Astrocyte (in vitro differentiated cells and primary cell): ENCODE results near the gene LHX2. TPM values are rescaled to one million over a fixed set of nuclear protein-coding genes. Genes with fewer than 3 reads are reported as not detected.
A peak's percentile ranks its signal among the peaks of the same experiment; 100 is the strongest.

Experiments
- DNase-seq: peaks from one replicate; pipeline ENCODE4 v3.0.0-alpha.2; 2010; ENCODE audit warnings: low read depth
- FAIRE-seq: peaks from 2 replicates; lab custom pipeline; 2011; peaks lifted over from hg19 to GRCh38; lab: Jason Lieb, UNC
- H2AFZ ChIP-seq: 2 replicates; pipeline ENCODE4 v1.6.0; 2012; ENCODE audit warnings: low read depth, low read length, inconsistent platforms
- H3K27ac ChIP-seq: 2 replicates; pipeline ENCODE4 v1.5.1; 2011; ENCODE audit warnings: low read depth, low read length, inconsistent platforms
- H3K27me3 ChIP-seq: 2 replicates; pipeline ENCODE4 v1.6.0; 2011; ENCODE audit warnings: low read length, inconsistent platforms; ENCODE audit not compliant: insufficient read depth
- H3K36me3 ChIP-seq: 2 replicates; pipeline ENCODE4 v1.5.1; 2011; ENCODE audit warnings: low read length, inconsistent platforms; ENCODE audit not compliant: insufficient read depth
- H3K4me1 ChIP-seq: 2 replicates; pipeline ENCODE4 v1.5.1; 2011; ENCODE audit warnings: low read length, inconsistent platforms; ENCODE audit not compliant: insufficient read depth
- H3K4me2 ChIP-seq: 2 replicates; pipeline ENCODE4 v1.6.0; 2012; ENCODE audit warnings: low read length, inconsistent platforms
- H3K4me3 ChIP-seq: 2 replicates; pipeline ENCODE4 v1.5.1; 2011; ENCODE audit warnings: low read depth, mild to moderate bottlenecking, low read length, inconsistent platforms; ENCODE audit not compliant: insufficient read depth
- H3K79me2 ChIP-seq: 2 replicates; pipeline ENCODE4 v1.6.0; 2012; ENCODE audit warnings: mild to moderate bottlenecking, low read length, inconsistent platforms; ENCODE audit not compliant: insufficient read depth
- H3K9ac ChIP-seq: 2 replicates; pipeline ENCODE4 v1.6.0; 2012; ENCODE audit warnings: mild to moderate bottlenecking, low read length, inconsistent platforms
- H3K9me3 ChIP-seq: 2 replicates; pipeline ENCODE4 v1.5.1; 2012; ENCODE audit warnings: low read depth, mild to moderate bottlenecking, low read length, inconsistent platforms; ENCODE audit not compliant: insufficient read depth
- H4K20me1 ChIP-seq: 2 replicates; pipeline ENCODE4 v1.6.0; 2012; ENCODE audit warnings: low read length, inconsistent platforms; ENCODE audit not compliant: insufficient read depth
- H3K27ac Mint-ChIP-seq: one replicate; pipeline ENCODE4 v1.8.0; 2021; ENCODE audit warnings: mild to moderate bottlenecking, mixed read lengths; ENCODE audit not compliant: unreplicated experiment
- H3K27me3 Mint-ChIP-seq: one replicate; pipeline ENCODE4 v1.8.0; 2021; ENCODE audit warnings: low read depth, mixed read lengths; ENCODE audit not compliant: unreplicated experiment
- H3K36me3 Mint-ChIP-seq: one replicate; pipeline ENCODE4 v1.8.0; 2021; ENCODE audit warnings: low read depth, mixed read lengths; ENCODE audit not compliant: unreplicated experiment
- H3K4me1 Mint-ChIP-seq: one replicate; pipeline ENCODE4 v1.8.0; 2021; ENCODE audit warnings: low read depth, mixed read lengths; ENCODE audit not compliant: unreplicated experiment
- H3K4me3 Mint-ChIP-seq: one replicate; pipeline ENCODE4 v1.8.0; 2021; ENCODE audit warnings: mild to moderate bottlenecking, moderate library complexity, mixed read lengths; ENCODE audit not compliant: unreplicated experiment
- H3K9me3 Mint-ChIP-seq: one replicate; pipeline ENCODE4 v1.8.0; 2021; ENCODE audit warnings: mild to moderate bottlenecking, mixed read lengths; ENCODE audit not compliant: unreplicated experiment
- CTCF ChIP-seq: IDR thresholded peaks from 2 replicates; pipeline ENCODE4 v1.5.1; 2011; ENCODE audit warnings: low read depth, mild to moderate bottlenecking, inconsistent platforms, low read length, moderate library complexity; ENCODE audit not compliant: insufficient read depth
- EZH2 ChIP-seq: IDR thresholded peaks from 2 replicates; pipeline ENCODE4 v1.6.1; 2012; ENCODE audit warnings: mild to moderate bottlenecking, low read length, inconsistent platforms; ENCODE audit not compliant: insufficient read depth
- total RNA-seq: library from RNA; stranded (reverse); gene quantifications from 2 replicates; pipeline ENCODE4 v1.2.1, GENCODE V29; 2021

Gene LHX2
- total RNA-seq, 1 donor from 2014 or later: 0.14 TPM

GRCh38 chr9:124015661-124016131 is 4.1 kb downstream of the LHX2 start:
- H3K4me1 Mint-ChIP-seq: no peaks in the 10 kb centered on the region
- H3K9me3 ChIP-seq: no peaks in the 10 kb centered on the region
- peaks cover 38% of the 10 kb centered on the region for H4K20me1 ChIP-seq
- no peak overlapping the region for H3K27ac ChIP-seq
- peaks cover 57% of the 10 kb centered on the region for H3K27me3 Mint-ChIP-seq
- peaks cover 1% of the 10 kb centered on the region for H3K36me3 Mint-ChIP-seq
- H3K4me3 Mint-ChIP-seq: no peak overlapping the region
- DNase-seq: no peak
- peak; percentile 91 for TF ChIP-seq EZH2
- no peak for TF ChIP-seq CTCF
- peaks cover 56% of the 10 kb centered on the region for H3K79me2 ChIP-seq
- H3K9me3 Mint-ChIP-seq: peaks cover 13% of the 10 kb centered on the region
- H3K4me1 ChIP-seq: no peaks in the 10 kb centered on the region
- peaks cover 73% of the 10 kb centered on the region for H3K27me3 ChIP-seq
- no peak overlapping the region for H3K4me3 ChIP-seq
- FAIRE-seq: no peak
- peak overlapping the region; percentile 31 for H3K9ac ChIP-seq
- no peak overlapping the region for H2AFZ ChIP-seq
- peak overlapping the region; percentile 81 for H3K4me2 ChIP-seq
- H3K36me3 ChIP-seq: no peaks in the 10 kb centered on the region
- H3K27ac Mint-ChIP-seq: no peak overlapping the region

- Histone ChIP-seq H3K27me3 (peaks cover 76% of the 10 kb centered on the region), H4K20me1 (peaks cover 38% of the 10 kb centered on the region), H3K36me3 (no peaks in the 10 kb centered on the region), H3K4me2 (peak overlapping the region; percentile 81), H3K27ac (no peak overlapping the region), H3K79me2 (peaks cover 56% of the 10 kb centered on the region), H3K4me1 (no peaks in the 10 kb centered on the region), H3K4me3 (peak overlapping the region; percentile 15), H3K9ac (peak overlapping the region; percentile 74), H2AFZ (no peak overlapping the region), H3K9me3 (no peaks in the 10 kb centered on the region)
- Mint-ChIP-seq H3K9me3 (peaks cover 18% of the 10 kb centered on the region), H3K27me3 (peaks cover 63% of the 10 kb centered on the region), H3K36me3 (peaks cover 4% of the 10 kb centered on the region), H3K4me1 (no peaks in the 10 kb centered on the region), H3K4me3 (no peak overlapping the region), H3K27ac (peak overlapping the region; percentile 47)
- TF ChIP-seq CTCF (no peak), EZH2 (no peak)
- no peak for FAIRE-seq
- no peak for DNase-seq
Observed at GRCh38 chr9:124016175-124017050, 4.8 kb downstream of the LHX2 start.
